GM23338 (cell line): Measurements from ENCODE around the gene FER. TPM values are rescaled to one million over a fixed set of nuclear protein-coding genes. Genes with fewer than 3 reads are reported as not detected.

ENCODE experiments used
- ATAC-seq: fragments of 200-7000 bp; cut with Tn5 transposase; 3 replicates; pipeline ENCODE4 v1.9.1; 2020
- DNase-seq: peaks from one replicate; pipeline ENCODE4 v3.0.0-alpha.2; 2015; ENCODE audit warnings: low spot score
- H2AFZ ChIP-seq: fragments of 200-600 bp; sonication (generic); 2 replicates; pipeline ENCODE4 v1.8.0; 2016; ENCODE audit warnings: antibody characterized with exemption, mild to moderate bottlenecking, moderate library complexity
- H3F3A ChIP-seq: fragments of 200-600 bp; sonication (generic); replicated peaks from 2 replicates; pipeline ENCODE4 v1.8.0; 2017; ENCODE audit warnings: antibody characterized with exemption, mixed run types, low read depth
- H3K27ac ChIP-seq: fragments of 200-600 bp; sonication (generic); 2 replicates; pipeline ENCODE4 v1.6.1; 2016; ENCODE audit warnings: low read depth
- H3K27me3 ChIP-seq: fragments of 200-600 bp; sonication (generic); 2 replicates; pipeline ENCODE4 v1.8.0; 2016; ENCODE audit warnings: mild to moderate bottlenecking, mixed run types, moderate library complexity; ENCODE audit not compliant: insufficient read depth
- H3K36me3 ChIP-seq: fragments of 200-600 bp; sonication (generic); 2 replicates; pipeline ENCODE4 v1.8.0; 2016; ENCODE audit warnings: mild to moderate bottlenecking; ENCODE audit not compliant: insufficient read depth
- H3K4me1 ChIP-seq: fragments of 200-600 bp; sonication (generic); 2 replicates; pipeline ENCODE4 v1.8.0; 2016; ENCODE audit warnings: mild to moderate bottlenecking, moderate library complexity; ENCODE audit not compliant: insufficient read depth
- H3K4me2 ChIP-seq: fragments of 200-600 bp; sonication (generic); 2 replicates; pipeline ENCODE4 v1.7.1; 2017; ENCODE audit warnings: mixed run types
- H3K4me3 ChIP-seq: fragments of 200-600 bp; sonication (generic); 2 replicates; pipeline ENCODE4 v1.6.1; 2016; ENCODE audit warnings: mixed run types
- H3K79me2 ChIP-seq: fragments of 200-600 bp; sonication (generic); replicated peaks from 2 replicates; pipeline ENCODE4 v1.8.0; 2017; ENCODE audit warnings: mild to moderate bottlenecking; ENCODE audit not compliant: insufficient read depth
- H3K9me2 ChIP-seq: fragments of 200-600 bp; sonication (generic); 2 replicates; pipeline ENCODE4 v1.8.0; 2017; ENCODE audit not compliant: insufficient read depth
- H4K20me1 ChIP-seq: fragments of 200-600 bp; sonication (generic); replicated peaks from 2 replicates; pipeline ENCODE4 v1.8.0; 2017; ENCODE audit warnings: mild to moderate bottlenecking; ENCODE audit not compliant: insufficient read depth
- H3K27ac Mint-ChIP-seq: 2 replicates; pipeline ENCODE4 v1.8.0; 2020; ENCODE audit warnings: inconsistent platforms, mild to moderate bottlenecking, moderate library complexity, mixed read lengths
- H3K27me3 Mint-ChIP-seq: 3 replicates; pipeline ENCODE4 v1.8.0; 2022; ENCODE audit warnings: low read depth, mild to moderate bottlenecking, moderate library complexity, mixed read lengths, inconsistent platforms; ENCODE audit not compliant: insufficient read depth, poor library complexity
- H3K36me3 Mint-ChIP-seq: 3 replicates; pipeline ENCODE4 v1.8.0; 2021; ENCODE audit warnings: low read depth, mild to moderate bottlenecking, inconsistent platforms, moderate library complexity, mixed read lengths
- H3K4me1 Mint-ChIP-seq: 3 replicates; pipeline ENCODE4 v1.8.0; 2020; ENCODE audit warnings: mild to moderate bottlenecking, inconsistent platforms, mixed read lengths
- H3K4me3 Mint-ChIP-seq: 3 replicates; pipeline ENCODE4 v1.8.0; 2021; ENCODE audit warnings: moderate library complexity, mild to moderate bottlenecking, inconsistent platforms, mixed read lengths
- H3K9me3 Mint-ChIP-seq: 3 replicates; pipeline ENCODE4 v1.8.0; 2020; ENCODE audit warnings: moderate library complexity, mild to moderate bottlenecking, inconsistent platforms, mixed read lengths
- CREB1 ChIP-seq: fragments of 250-450 bp; sonication (Bioruptor Pico); IDR thresholded peaks from 2 replicates; pipeline ENCODE4 v1.5.0; 2020; ENCODE audit warnings: low read depth, mild to moderate bottlenecking, moderate library complexity
- EZH2 ChIP-seq: fragments of 200-600 bp; sonication (generic); IDR thresholded peaks from one replicate; pipeline ENCODE4 v1.8.0; 2017; ENCODE audit warnings: antibody characterized with exemption, mild to moderate bottlenecking, low read depth; ENCODE audit not compliant: unreplicated experiment
- JUNB ChIP-seq: IDR thresholded peaks from one replicate; pipeline ENCODE4 v1.6.1; 2016; ENCODE audit warnings: antibody characterized with exemption; ENCODE audit not compliant: unreplicated experiment
- POLR2AphosphoS5 ChIP-seq: IDR thresholded peaks from 2 replicates; pipeline ENCODE4 v1.6.1; 2016; ENCODE audit warnings: antibody characterized with exemption, low read depth
- STAT1 ChIP-seq: IDR thresholded peaks from one replicate; pipeline ENCODE4 v1.6.1; 2016; ENCODE audit warnings: antibody characterized with exemption; ENCODE audit not compliant: unreplicated experiment
- ZNF114 ChIP-seq: fragments of 250-450 bp; sonication (Bioruptor Pico); IDR thresholded peaks from 2 replicates; pipeline ENCODE4 v1.5.0; 2020; ENCODE audit warnings: mild to moderate bottlenecking, moderate library complexity
- ZNF462 ChIP-seq: fragments of 250-450 bp; sonication (Bioruptor Pico); IDR thresholded peaks from 2 replicates; pipeline ENCODE4 v1.5.0; 2020; ENCODE audit warnings: mild to moderate bottlenecking, moderate library complexity
- polyA plus RNA-seq: library from polyadenylated mRNA; unstranded; fragments of >200 nt; fragmentation: Nextera tagmentation; extraction: Ambion mirVana; gene quantifications from 2 replicates; pipeline ENCODE4 v1.2.1, GENCODE V29; 2016
- total RNA-seq: library from RNA; depleted of rRNA; stranded (reverse); fragments of >200 nt; shearing (Covaris generic); gene quantifications from 2 replicates; pipeline ENCODE4 v1.2.3, GENCODE V29; 2014

The FER gene
- total and polyA plus RNA-seq, 2 experiments from 2014 or later: 17.4 to 34.8 TPM

- Mint-ChIP-seq H3K36me3 (peaks cover 5% of the 10 kb centered on the region; the same call in 2 of the 3 replicates), H3K27me3 (no peaks in the 10 kb centered on the region), H3K4me3 (no peak overlapping the region), H3K27ac (no peak overlapping the region), H3K4me1 (peaks cover 3% of the 10 kb centered on the region; the same call in 2 of the 3 replicates), H3K9me3 (peaks cover 13% of the 10 kb centered on the region; the same call in 2 of the 3 replicates)
- H3K4me1 ChIP-seq: no peaks in the 10 kb centered on the region
- no peak overlapping the region for H3K4me3 ChIP-seq
- H3K4me2 ChIP-seq: no peak overlapping the region
- no peak overlapping the region for H3K27ac ChIP-seq
- DNase-seq: no peak
- H3K9me2 ChIP-seq: 0 out of 2 replicates have a peak, but pooled peaks cover 2% of the 10 kb centered on the region
- ATAC-seq: no peak
- H3K79me2 ChIP-seq: no peaks in the 10 kb centered on the region
- H2AFZ ChIP-seq: no peak overlapping the region
- no peaks in the 10 kb centered on the region for H4K20me1 ChIP-seq
- TF ChIP-seq EZH2: no peak
- TF ChIP-seq CREB1 (CRISPR knock-in tag): no peak
- no peak for TF ChIP-seq STAT1
- no peak for TF ChIP-seq ZNF114 (CRISPR knock-in tag)
- TF ChIP-seq POLR2AphosphoS5: no peak
- no peak for TF ChIP-seq JUNB
- no peak for TF ChIP-seq ZNF462
- no peaks in the 10 kb centered on the region for H3K27me3 ChIP-seq
- no peaks in the 10 kb centered on the region for H3F3A ChIP-seq
- H3K36me3 ChIP-seq: no peaks in the 10 kb centered on the region
These were observed 373.5 kb downstream of the FER start for GRCh38 chr5:109121225-109121624.
